ENCODE measurements around the gene BICD1.
"Not testable (repeated sequence)": the region's sequence is repeated elsewhere in the genome, so short reads cannot be mapped to it uniquely, and the experiment has no call there.

Gene BICD1

GRCh38 chr12:32146074-32146873 lies 39.6 kb downstream of the BICD1 start:
- DNase-seq, result no peak

GRCh38 chr12:32148372-32148771 lies 41.7 kb downstream of the BICD1 start:
- DNase-seq, result no peak

- no peak for DNase-seq
These were observed 42.8 kb downstream of the BICD1 start for GRCh38 chr12:32149489-32149888.

- no peak for DNase-seq
These were observed 44.4 kb downstream of the BICD1 start for GRCh38 chr12:32151086-32151485.

- no peak for DNase-seq
These were observed 44.9 kb downstream of the BICD1 start for GRCh38 chr12:32151552-32151951.

GRCh38 chr12:32155041-32155440 lies 48.4 kb downstream of the BICD1 start:
- no peak for DNase-seq

GRCh38 chr12:32155961-32156529 lies 49.4 kb downstream of the BICD1 start:
- no peak for DNase-seq

GRCh38 chr12:32158525-32158924 lies 51.9 kb downstream of the BICD1 start:
- DNase-seq, result no peak

- no peak for DNase-seq
These were observed 52.7 kb downstream of the BICD1 start for GRCh38 chr12:32159381-32159780.

- no peak for DNase-seq
These were observed 53.3 kb downstream of the BICD1 start for GRCh38 chr12:32159925-32160324.

- no peak for DNase-seq
These were observed 54.4 kb downstream of the BICD1 start for GRCh38 chr12:32161058-32161457.

- DNase-seq, result no peak
These were observed 56.9 kb downstream of the BICD1 start for GRCh38 chr12:32163596-32163995.

GRCh38 chr12:32166510-32166909 lies 59.9 kb downstream of the BICD1 start:
- no peak for DNase-seq

- no peak for DNase-seq
These were observed 63.9 kb downstream of the BICD1 start for GRCh38 chr12:32170437-32170998.

- DNase-seq, result no peak
These were observed 64.6 kb downstream of the BICD1 start for GRCh38 chr12:32171211-32171610.

- DNase-seq, result no peak
These were observed 70.0 kb downstream of the BICD1 start for GRCh38 chr12:32176606-32177005.

- DNase-seq, result no peak
These were observed 71.8 kb downstream of the BICD1 start for GRCh38 chr12:32178341-32179010.

GRCh38 chr12:32179011-32179395 lies 72.4 kb downstream of the BICD1 start:
- no peak for DNase-seq

- no peak for DNase-seq
These were observed 75.0 kb downstream of the BICD1 start for GRCh38 chr12:32181498-32182175.

- DNase-seq, result no peak
These were observed 77.0 kb downstream of the BICD1 start for GRCh38 chr12:32183650-32184049.

GRCh38 chr12:32187127-32187526 lies 80.5 kb downstream of the BICD1 start:
- DNase-seq, result not testable (repeated sequence)

GRCh38 chr12:32191445-32191844 lies 84.8 kb downstream of the BICD1 start:
- no peak for DNase-seq
